Measurements from ENCODE around the gene UBE2C.

DNA sequence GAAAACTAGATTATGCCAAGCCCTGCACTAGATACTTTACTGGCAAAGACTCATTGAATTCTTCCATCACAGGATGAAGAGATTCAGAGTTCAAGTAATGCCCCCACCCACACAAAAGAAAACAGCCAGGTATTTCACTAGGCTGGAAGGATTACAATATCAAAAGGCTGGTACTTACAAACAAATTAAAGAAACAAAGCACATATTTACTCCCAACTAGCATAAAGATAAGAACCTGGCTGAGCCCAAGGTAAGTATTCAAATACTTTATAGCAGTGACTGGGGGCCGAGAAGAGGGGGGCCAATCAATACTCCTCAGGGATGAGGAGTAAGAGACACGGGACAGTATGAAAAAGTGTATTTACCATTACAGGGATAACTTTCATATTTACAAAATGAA lies 41.0 kb downstream of the UBE2C start:
- TF ChIP-seq CTCF (IDR thresholded peaks at IDR 0.05; ENCODE audit: poor library complexity) (no peak), EZH2phosphoT487 (IDR thresholded peaks at IDR 0.05; ENCODE audit: low read depth, severe bottlenecking, unreplicated experiment) (no peak), EZH2 (IDR thresholded peaks at IDR 0.05; ENCODE audit: borderline replicate concordance) (no peak)

All from hepatocyte (in vitro differentiated cells).